ENCODE data around the gene CFAP251.
"Not testable (repeated sequence)": the region's sequence is repeated elsewhere in the genome, so short reads cannot be mapped to it uniquely, and the experiment has no call there.

Gene CFAP251

GRCh38 chr12:122031342-122032216 is 113.2 kb downstream of the CFAP251 start:
- no peak for DNase-seq

- no peak for DNase-seq
Measured at GRCh38 chr12:122032580-122032979, 114.2 kb downstream of the CFAP251 start.

GRCh38 chr12:122035292-122035691 is 116.9 kb downstream of the CFAP251 start:
- no peak for DNase-seq

GRCh38 chr12:122036153-122036552 is 117.8 kb downstream of the CFAP251 start:
- DNase-seq = no peak

GRCh38 chr12:122040579-122041386 is 122.4 kb downstream of the CFAP251 start:
- no peak for DNase-seq

GRCh38 chr12:122041458-122041857 is 123.1 kb downstream of the CFAP251 start:
- not testable (repeated sequence) for DNase-seq

- no peak for DNase-seq
Measured at GRCh38 chr12:122042910-122043309, 124.5 kb downstream of the CFAP251 start.

GRCh38 chr12:122043476-122043875 is 125.1 kb downstream of the CFAP251 start:
- no peak for DNase-seq

GRCh38 chr12:122045262-122045661 is 126.9 kb downstream of the CFAP251 start:
- no peak for DNase-seq

- DNase-seq = no peak
Measured at GRCh38 chr12:122046145-122046544, 127.8 kb downstream of the CFAP251 start.

GRCh38 chr12:122048151-122048550 is 129.8 kb downstream of the CFAP251 start:
- DNase-seq = no peak

GRCh38 chr12:122049827-122050226 is 131.4 kb downstream of the CFAP251 start:
- no peak for DNase-seq

GRCh38 chr12:122050706-122051105 is 132.3 kb downstream of the CFAP251 start:
- no peak for DNase-seq

- no peak for DNase-seq
Measured at GRCh38 chr12:122051231-122051876, 133.0 kb downstream of the CFAP251 start.

- no peak for DNase-seq
Measured at GRCh38 chr12:122052285-122052684, 133.9 kb downstream of the CFAP251 start.

All from NCI-H146 (cell line).